ENCODE measurements around the gene COMMD6. TPM values are rescaled to one million over a fixed set of nuclear protein-coding genes. Genes with fewer than 3 reads are reported as not detected.
A peak's percentile ranks its signal among the peaks of the same experiment; 100 is the strongest.

Gene COMMD6
- total and polyA plus RNA-seq, 2 of the 13 experiments (the other 11 are each of a cell fraction or from before 2014, with no cell fraction given): 97.0 to 164 TPM

DNA sequence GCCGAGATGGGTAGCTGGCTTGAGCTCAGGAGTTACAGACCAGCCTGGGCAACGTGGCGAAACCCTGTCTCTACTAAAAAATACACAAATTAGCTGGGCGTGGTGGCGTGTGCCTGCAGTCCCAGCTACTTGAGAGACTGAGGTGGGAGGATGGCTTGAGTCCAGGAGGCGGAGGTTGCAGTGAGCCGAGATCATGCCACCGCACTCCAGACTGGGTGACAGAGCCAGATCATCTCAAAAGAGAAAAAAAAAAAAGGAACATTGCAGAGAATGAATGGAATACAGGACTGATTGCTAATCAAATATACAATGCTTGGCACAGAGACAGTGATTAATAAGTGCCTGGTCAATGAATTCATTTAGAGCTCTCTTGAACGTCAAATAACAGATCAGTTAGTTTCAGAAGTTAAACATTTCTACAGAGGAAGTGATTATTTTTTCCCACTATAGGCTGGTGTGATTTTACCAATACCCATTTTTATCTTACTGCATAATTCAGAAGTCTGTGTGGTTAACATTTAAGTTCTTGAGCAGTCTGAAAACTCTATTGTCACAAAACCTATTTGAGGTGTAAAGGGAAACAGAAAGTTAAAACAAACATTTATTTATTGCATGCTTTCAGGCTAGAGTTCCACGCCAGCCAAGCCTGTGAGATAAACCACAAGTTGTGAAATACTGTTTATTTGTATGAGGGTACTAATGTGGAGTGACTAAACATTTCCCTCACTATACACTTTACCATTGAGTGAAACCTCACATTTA, 48.0 kb downstream of the COMMD6 start (continued):
- 0 out of 2 replicates have a peak, but pooled peaks have one; percentile 17 for TF ChIP-seq THAP11 (CRISPR knock-in tag; IDR thresholded peaks at IDR 0.05)
- TF ChIP-seq GATAD2A (CRISPR knock-in tag; IDR thresholded peaks at IDR 0.05): peak; percentile 62

GRCh38 chr13:75486146-75487062, 51.2 kb downstream of the COMMD6 start:
- no peak for FAIRE-seq
- DNase-seq (ENCODE audit: low spot score): peak; percentile 35
- no peaks in the 10 kb centered on the region for H4K20me1 ChIP-seq (ENCODE audit: insufficient read depth, low read length)
- no peaks in the 10 kb centered on the region for H3K9me3 ChIP-seq (ENCODE audit: low read length)
- H3K4me1 ChIP-seq (ENCODE audit: insufficient read depth, low read length): peaks cover 61% of the 10 kb centered on the region
- peak; percentile 23 for ATAC-seq
- no peak overlapping the region for H3K9ac ChIP-seq (ENCODE audit: insufficient read depth, low read depth, low read length)
- ChIA-PET CTCF (ENCODE audit: low intra/inter-chr PET ratio, low total read pairs) (interaction anchor here (2.3 kb wide), 1 partner anchor 63 kb away, joined by 9 read pairs; the partner anchor contains the start of gene UCHL3), POLR2A (interaction anchor here (1.0 kb wide), 1 partner anchor 75 kb away, joined by 3 read pairs; no protein-coding TSS in a partner anchor)
- H2AFZ ChIP-seq (ENCODE audit: low read length): no peak overlapping the region
- TF ChIP-seq ZNF747 (CRISPR knock-in tag; IDR thresholded peaks at IDR 0.05; ENCODE audit: borderline replicate concordance) (peak; percentile 39; the same call in 1 of the 2 replicates), ZFY (CRISPR knock-in tag; IDR thresholded peaks at IDR 0.05) (no peak)
- no peaks in the 10 kb centered on the region for H3K27me3 ChIP-seq (ENCODE audit: control insufficient read depth in 1 of 2, insufficient read depth in 2 of 2, low read length in 2 of 2)
- peaks cover 3% of the 10 kb centered on the region for H3K79me2 ChIP-seq (ENCODE audit: insufficient read depth, low read length)
- intact Hi-C loops (cut with micrococcal nuclease; ENCODE audit: unreplicated experiment) (no loop called here), in situ Hi-C loops (cut with HindIII; ENCODE audit: extremely low pct_ligation_motif_present, low pct_unique_long_range_greater_than_20kb) (loop anchor here (5.0 kb wide), 1 partner anchor 61 kb away; the partner anchor contains the start of gene UCHL3)
- H3K36me3 ChIP-seq (replicated peaks in 1 of 2; ENCODE audit: control insufficient read depth in 1 of 2, insufficient read depth in 2 of 2, low read length in 2 of 2): no peaks in the 10 kb centered on the region
- BruUV-seq (replicated peaks): no TSS peak
- WGBS (ENCODE audit: low lambda C conversion rate): 67% methylated on average over 5 of the region's 5 CpGs
- H3K4me2 ChIP-seq (ENCODE audit: low read depth, low read length): peak overlapping the region; percentile 38
- no peak overlapping the region for H3K4me3 ChIP-seq (replicated peaks in 1 of 3; ENCODE audit: insufficient read depth in 1 of 3, low read depth in 2 of 3, low read length in 3 of 3)
- H3K27ac ChIP-seq (ENCODE audit: extremely low read length, insufficient read depth, low read length): peak overlapping the region; percentile 53

Measured in HepG2 (cell line).